Parathyroid adenoma (tissue), 2 donors: Measurements from ENCODE around the gene PCDH8.

ENCODE experiments used
- H2AFZ ChIP-seq: fragments of 300-600 bp; sonication (generic); one replicate; pipeline ENCODE4 v1.7.0; 2017; ENCODE audit warnings: antibody characterized with exemption, mild to moderate bottlenecking
- H3K27ac ChIP-seq: fragments of 300-600 bp; sonication (generic); one replicate; pipeline ENCODE4 v1.7.0; 2017
- H3K27me3 ChIP-seq: fragments of 300-600 bp; sonication (generic); one replicate; pipeline ENCODE4 v1.7.0; 2017; ENCODE audit warnings: low read length; ENCODE audit not compliant: control insufficient read depth, insufficient read depth
- H3K36me3 ChIP-seq: fragments of 300-600 bp; sonication (generic); one replicate; pipeline ENCODE4 v1.7.0; 2017; ENCODE audit warnings: low read length; ENCODE audit not compliant: control insufficient read depth, insufficient read depth
- H3K4me1 ChIP-seq: fragments of 300-600 bp; sonication (generic); one replicate; pipeline ENCODE4 v1.7.0; 2017; ENCODE audit warnings: control low read depth
- H3K4me2 ChIP-seq: fragments of 300-600 bp; sonication (generic); one replicate; pipeline ENCODE4 v1.7.0; 2017; ENCODE audit warnings: low read length
- H3K4me3 ChIP-seq: fragments of 300-600 bp; sonication (generic); one replicate; pipeline ENCODE4 v1.7.0; 2017; ENCODE audit warnings: low read depth, low read length
- H3K79me2 ChIP-seq: fragments of 300-600 bp; sonication (generic); one replicate; pipeline ENCODE4 v1.7.0; 2017; ENCODE audit warnings: control low read depth
- H3K9ac ChIP-seq: fragments of 300-600 bp; sonication (generic); one replicate; pipeline ENCODE4 v1.7.0; 2017; ENCODE audit warnings: mild to moderate bottlenecking
- H3K9me3 ChIP-seq: fragments of 300-600 bp; sonication (generic); one replicate; pipeline ENCODE4 v1.7.0; 2017; ENCODE audit warnings: low read length; ENCODE audit not compliant: control insufficient read depth
- CTCF ChIP-seq: fragments of 300-600 bp; sonication (generic); IDR thresholded peaks from one replicate; pipeline ENCODE4 v1.7.0; 2017; ENCODE audit warnings: antibody characterized with exemption, mild to moderate bottlenecking
- donor health status: primary hyperparathyroidism.

Gene PCDH8

GRCh38 chr13:52848455-52849195, at the start of gene PCDH8:
PCDH8 (minus strand) TSS chr13:52848640; CDS start chr13:52848436, 204 bp downstream.
- peaks cover 4% of the 10 kb centered on the region for H3K4me1 ChIP-seq
- H3K27me3 ChIP-seq = peaks cover 3% of the 10 kb centered on the region
- no peak within 1 kb of the TSS for H3K9ac ChIP-seq
- H3K9me3 ChIP-seq = no peaks in the 10 kb centered on the region
- no peak for TF ChIP-seq CTCF
- no peak within 1 kb of the TSS for H3K4me2 ChIP-seq
- H3K79me2 ChIP-seq = no peaks in the 10 kb centered on the region
- H3K4me3 ChIP-seq = no peak within 1 kb of the TSS
- no peaks in the 10 kb centered on the region for H3K36me3 ChIP-seq
- H2AFZ ChIP-seq = peak within 1 kb of the TSS; percentile 90
- H3K27ac ChIP-seq = no peak within 1 kb of the TSS

GRCh38 chr13:52896827-52897659, 48.6 kb upstream of the PCDH8 start:
- Histone ChIP-seq H2AFZ (no peak overlapping the region), H3K4me1 (no peaks in the 10 kb centered on the region), H3K36me3 (no peaks in the 10 kb centered on the region), H3K9ac (no peak overlapping the region), H3K27ac (no peak overlapping the region), H3K79me2 (no peaks in the 10 kb centered on the region), H3K4me2 (no peak overlapping the region), H3K27me3 (no peaks in the 10 kb centered on the region), H3K4me3 (no peak overlapping the region), H3K9me3 (no peaks in the 10 kb centered on the region)
- TF ChIP-seq CTCF = no peak

GRCh38 chr13:52894413-52894812, 46.0 kb upstream of the PCDH8 start:
- Histone ChIP-seq H2AFZ (no peak overlapping the region), H3K79me2 (no peaks in the 10 kb centered on the region), H3K9me3 (no peaks in the 10 kb centered on the region), H3K4me2 (no peak overlapping the region), H3K36me3 (no peaks in the 10 kb centered on the region), H3K9ac (no peak overlapping the region), H3K27ac (no peak overlapping the region), H3K4me1 (no peaks in the 10 kb centered on the region), H3K27me3 (no peaks in the 10 kb centered on the region), H3K4me3 (no peak overlapping the region)
- TF ChIP-seq CTCF = no peak

GRCh38 chr13:52892925-52893324, 44.5 kb upstream of the PCDH8 start:
- Histone ChIP-seq H3K9ac (no peak overlapping the region), H3K9me3 (no peaks in the 10 kb centered on the region), H3K79me2 (no peaks in the 10 kb centered on the region), H3K27me3 (no peaks in the 10 kb centered on the region), H3K4me2 (no peak overlapping the region), H3K27ac (no peak overlapping the region), H2AFZ (no peak overlapping the region), H3K36me3 (no peaks in the 10 kb centered on the region), H3K4me1 (no peaks in the 10 kb centered on the region), H3K4me3 (no peak overlapping the region)
- no peak for TF ChIP-seq CTCF
